PC-3 (cell line): ENCODE data around the gene TMEM131L. TPM values are rescaled to one million over a fixed set of nuclear protein-coding genes. Genes with fewer than 3 reads are reported as not detected.

Source experiments
- ATAC-seq: fragments of 200-7000 bp; cut with Tn5 transposase; 2 replicates; pipeline ENCODE4 v1.9.1; 2020; ENCODE audit warnings: mild to moderate bottlenecking, moderate library complexity
- BruUV-seq: library from RNA; stranded (reverse); fragments of 400-500 nt; replicated peaks from 2 replicates; lab custom pipeline; 2021; lab: Mats Ljungman, UMichigan
- CTCF ChIA-PET: fragments of 300-600 bp; sonication (Branson Sonifier 250); formaldehyde crosslinking; loops from one replicate; lab custom pipeline; 2022; ENCODE audit warnings: antibody characterized with exemption; lab: Charles Lee
- POLR2A ChIA-PET: fragments of 300-600 bp; sonication (Branson Sonifier 250); formaldehyde crosslinking; loops from one replicate; lab custom pipeline; 2022; ENCODE audit warnings: antibody characterized with exemption; ENCODE audit not compliant: unreplicated experiment; lab: Charles Lee
- DNase-seq: peaks from one replicate; pipeline ENCODE4 v3.0.0-alpha.2; 2015
- H2AFZ ChIP-seq: fragments of 300-600 bp; sonication (generic); 2 replicates; pipeline ENCODE4 v1.6.0; 2016; ENCODE audit warnings: antibody characterized with exemption, low read length
- H3F3A ChIP-seq: fragments of 300-600 bp; sonication (generic); one replicate; pipeline ENCODE4 v1.6.0; 2017; ENCODE audit warnings: antibody characterized with exemption, low read length, control low read depth, mild to moderate bottlenecking; ENCODE audit not compliant: unreplicated experiment
- H3K27ac ChIP-seq: fragments of 300-600 bp; sonication (generic); 2 replicates; pipeline ENCODE4 v1.5.1; 2016; ENCODE audit warnings: mild to moderate bottlenecking, low read length
- H3K27me3 ChIP-seq: fragments of 300-600 bp; sonication (generic); 2 replicates; pipeline ENCODE4 v1.6.1; 2016; ENCODE audit warnings: low read length, mixed read lengths
- H3K36me3 ChIP-seq: fragments of 300-600 bp; sonication (generic); 2 replicates; pipeline ENCODE4 v1.6.1; 2016; ENCODE audit warnings: low read depth, mixed run types, low read length, mixed read lengths
- H3K4me1 ChIP-seq: fragments of 300-600 bp; sonication (generic); 2 replicates; pipeline ENCODE4 v1.5.1; 2016; ENCODE audit warnings: low read length; ENCODE audit not compliant: insufficient read depth
- H3K4me2 ChIP-seq: fragments of 300-600 bp; sonication (generic); 2 replicates; pipeline ENCODE4 v1.6.0; 2016; ENCODE audit warnings: low read length
- H3K4me3 ChIP-seq: fragments of 300-600 bp; sonication (generic); 2 replicates; pipeline ENCODE4 v1.5.1; 2016; ENCODE audit warnings: mild to moderate bottlenecking, low read length, mixed read lengths
- H3K79me2 ChIP-seq: fragments of 300-600 bp; sonication (generic); 2 replicates; pipeline ENCODE4 v1.6.1; 2017; ENCODE audit warnings: low read length, mixed read lengths
- H3K9ac ChIP-seq: fragments of 300-600 bp; sonication (generic); 2 replicates; pipeline ENCODE4 v1.6.0; 2016; ENCODE audit warnings: mild to moderate bottlenecking, low read length
- H3K9me2 ChIP-seq: fragments of 300-600 bp; sonication (generic); replicated peaks from 2 replicates; pipeline ENCODE4 v1.6.1; 2016; ENCODE audit warnings: mixed run types, low read length, mixed read lengths
- H3K9me3 ChIP-seq: fragments of 300-600 bp; sonication (generic); 2 replicates; pipeline ENCODE4 v1.6.1; 2016; ENCODE audit warnings: low read length, mixed read lengths
- H4K20me1 ChIP-seq: fragments of 300-600 bp; sonication (generic); 2 replicates; pipeline ENCODE4 v1.6.1; 2016; ENCODE audit warnings: low read length, mixed read lengths
- EZH2 ChIP-seq: fragments of 300-600 bp; sonication (generic); IDR thresholded peaks from one replicate; pipeline ENCODE4 v1.6.1; 2017; ENCODE audit warnings: antibody characterized with exemption, mild to moderate bottlenecking, low read length; ENCODE audit not compliant: unreplicated experiment
- EZH2phosphoT487 ChIP-seq: fragments of 300-600 bp; sonication (generic); IDR thresholded peaks from 2 replicates; pipeline ENCODE4 v1.6.1; 2018; ENCODE audit warnings: mild to moderate bottlenecking, antibody characterized with exemption, low read length, borderline replicate concordance
- intact Hi-C: fragments of 100-400 bp; cut with micrococcal nuclease; formaldehyde crosslinking; loops from 2 replicates; pipeline ENCODE4 v1.9.0; 2023
- total RNA-seq: library from RNA; depleted of rRNA; stranded (reverse); fragments of >200 nt; gene quantifications from 2 replicates; pipeline ENCODE4 v1.2.3, GENCODE V29; 2014
- TF ChIP-seq, protein P1 (sequence below): fragments of 300-600 bp; sonication (generic); conservative IDR thresholded peaks from 2 replicates; pipeline ENCODE4 v1.5.1; 2017; ENCODE audit warnings: antibody characterized with exemption, low read depth, mild to moderate bottlenecking, low read length

TMEM131L gene
- total RNA-seq, 1 experiment from 2014 or later = 7.7 TPM

DNA sequence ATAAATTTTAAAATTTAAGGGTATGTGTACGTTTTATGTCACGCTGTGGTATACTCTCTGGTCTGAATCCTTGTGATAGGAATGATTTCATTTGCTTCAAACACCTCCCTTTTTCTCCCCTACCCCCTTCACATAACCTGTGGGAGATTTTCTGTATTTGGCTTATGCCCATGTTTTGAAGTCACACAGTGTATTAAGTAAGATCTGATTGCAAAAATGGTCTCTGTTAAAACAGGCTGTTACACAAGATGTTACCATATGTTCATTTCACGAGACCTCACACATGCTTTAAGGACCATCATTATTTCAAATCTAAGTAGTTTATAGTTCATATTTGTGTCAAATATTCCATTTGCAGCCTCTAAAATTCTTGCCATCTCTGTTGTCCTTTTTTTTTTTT is 63.5 kb downstream of the TMEM131L start:
- H3K4me3 ChIP-seq = no peak overlapping the region
- H3F3A ChIP-seq = no peaks in the 10 kb centered on the region
- H3K9me2 ChIP-seq = no peaks in the 10 kb centered on the region
- ATAC-seq = no peak
- H3K36me3 ChIP-seq = no peaks in the 10 kb centered on the region
- no TSS peak for BruUV-seq
- H3K9me3 ChIP-seq = no peaks in the 10 kb centered on the region
- no peaks in the 10 kb centered on the region for H3K27me3 ChIP-seq
- no peak overlapping the region for H3K9ac ChIP-seq
- intact Hi-C loops = no loop called here
- H3K79me2 ChIP-seq = no peaks in the 10 kb centered on the region
- no peaks in the 10 kb centered on the region for H4K20me1 ChIP-seq
- H3K4me1 ChIP-seq = no peaks in the 10 kb centered on the region
- no peak overlapping the region for H3K27ac ChIP-seq
- H3K4me2 ChIP-seq = no peak overlapping the region
- H2AFZ ChIP-seq = no peak overlapping the region
- no peak for DNase-seq
- TF ChIP-seq EZH2phosphoT487 (no peak), EZH2 (no peak)
- TF ChIP-seq, protein P1, sequence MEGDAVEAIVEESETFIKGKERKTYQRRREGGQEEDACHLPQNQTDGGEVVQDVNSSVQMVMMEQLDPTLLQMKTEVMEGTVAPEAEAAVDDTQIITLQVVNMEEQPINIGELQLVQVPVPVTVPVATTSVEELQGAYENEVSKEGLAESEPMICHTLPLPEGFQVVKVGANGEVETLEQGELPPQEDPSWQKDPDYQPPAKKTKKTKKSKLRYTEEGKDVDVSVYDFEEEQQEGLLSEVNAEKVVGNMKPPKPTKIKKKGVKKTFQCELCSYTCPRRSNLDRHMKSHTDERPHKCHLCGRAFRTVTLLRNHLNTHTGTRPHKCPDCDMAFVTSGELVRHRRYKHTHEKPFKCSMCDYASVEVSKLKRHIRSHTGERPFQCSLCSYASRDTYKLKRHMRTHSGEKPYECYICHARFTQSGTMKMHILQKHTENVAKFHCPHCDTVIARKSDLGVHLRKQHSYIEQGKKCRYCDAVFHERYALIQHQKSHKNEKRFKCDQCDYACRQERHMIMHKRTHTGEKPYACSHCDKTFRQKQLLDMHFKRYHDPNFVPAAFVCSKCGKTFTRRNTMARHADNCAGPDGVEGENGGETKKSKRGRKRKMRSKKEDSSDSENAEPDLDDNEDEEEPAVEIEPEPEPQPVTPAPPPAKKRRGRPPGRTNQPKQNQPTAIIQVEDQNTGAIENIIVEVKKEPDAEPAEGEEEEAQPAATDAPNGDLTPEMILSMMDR = no peak
- CTCF ChIA-PET = no interaction called here
- POLR2A ChIA-PET = no interaction called here

DNA sequence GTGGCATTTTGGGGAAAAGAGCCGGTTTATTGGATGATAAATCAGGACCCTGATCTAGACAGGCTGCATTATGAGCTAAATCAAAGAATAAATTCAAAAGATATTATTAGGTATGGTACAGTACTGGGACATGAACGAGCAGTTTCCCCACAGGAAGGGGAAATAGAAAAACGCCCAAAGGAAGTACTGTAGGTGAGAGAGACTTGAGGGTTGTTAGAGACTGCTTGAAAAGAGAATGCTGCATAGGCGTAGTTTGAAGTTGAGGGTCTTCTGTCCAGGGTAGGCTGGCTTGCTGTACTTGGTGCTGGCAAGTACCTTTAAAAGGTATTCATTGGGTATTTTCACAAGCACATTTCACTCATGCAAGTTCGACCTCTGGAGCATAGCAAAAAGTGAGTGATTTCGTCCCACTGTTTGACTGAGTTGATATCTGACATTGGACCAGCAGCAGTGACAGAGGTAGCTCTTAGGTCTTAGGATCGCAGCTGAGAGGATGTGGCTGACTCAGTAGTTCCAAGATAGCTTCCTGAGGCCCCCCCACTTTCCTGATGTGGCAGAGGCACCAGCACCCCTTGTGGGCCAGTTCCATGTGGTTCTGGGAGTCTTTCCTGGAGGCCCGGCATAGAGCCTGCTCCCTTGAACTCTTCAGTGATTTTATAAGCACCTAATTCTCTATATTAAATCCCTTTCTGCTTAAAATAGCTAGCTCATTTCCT is 64.3 kb downstream of the TMEM131L start:
- no peak for DNase-seq
- Histone ChIP-seq H3K4me1 (no peaks in the 10 kb centered on the region), H2AFZ (no peak overlapping the region), H3K79me2 (no peaks in the 10 kb centered on the region), H3K27me3 (no peaks in the 10 kb centered on the region), H3K9ac (no peak overlapping the region), H4K20me1 (no peaks in the 10 kb centered on the region), H3K9me3 (no peaks in the 10 kb centered on the region), H3K4me2 (no peak overlapping the region), H3K9me2 (no peaks in the 10 kb centered on the region), H3K4me3 (no peak overlapping the region), H3K36me3 (no peaks in the 10 kb centered on the region), H3K27ac (no peak overlapping the region), H3F3A (no peaks in the 10 kb centered on the region)
- CTCF ChIA-PET = interaction anchor here (1.2 kb wide), 1 partner anchor 65 kb away, joined by 5 read pairs; no protein-coding TSS in a partner anchor
- no peak for ATAC-seq
- intact Hi-C loops = no loop called here
- POLR2A ChIA-PET = no interaction called here
- TF ChIP-seq EZH2phosphoT487 = no peak
- TF ChIP-seq, protein P1 = no peak
- no peak for TF ChIP-seq EZH2
- BruUV-seq = no TSS peak

DNA sequence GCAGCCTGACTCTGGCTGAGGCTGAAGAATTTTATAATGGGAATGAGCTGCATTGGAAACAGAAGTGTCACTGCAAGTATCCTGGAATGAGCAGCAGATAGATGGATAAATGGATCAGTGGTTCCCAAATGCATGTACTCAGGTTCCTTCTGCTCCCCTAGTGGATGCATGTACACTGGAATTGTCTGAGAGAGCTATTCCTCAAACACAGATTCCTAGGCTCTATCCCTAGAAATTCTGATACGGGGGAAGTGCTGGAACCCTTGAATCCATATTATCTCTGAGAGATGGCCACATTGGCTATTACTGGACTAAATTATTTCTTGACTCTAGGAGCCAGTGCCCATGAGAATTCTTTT is 64.8 kb downstream of the TMEM131L start:
- Histone ChIP-seq H3K27ac (no peak overlapping the region), H3K9ac (no peak overlapping the region), H3K4me2 (no peak overlapping the region), H3K9me2 (no peaks in the 10 kb centered on the region), H3K4me1 (no peaks in the 10 kb centered on the region), H4K20me1 (no peaks in the 10 kb centered on the region; the same call in 1 of the 2 replicates), H3K79me2 (no peaks in the 10 kb centered on the region), H3F3A (no peaks in the 10 kb centered on the region), H3K9me3 (no peaks in the 10 kb centered on the region), H3K36me3 (no peaks in the 10 kb centered on the region), H3K27me3 (no peaks in the 10 kb centered on the region), H3K4me3 (no peak overlapping the region), H2AFZ (no peak overlapping the region)
- ATAC-seq (no peak), DNase-seq (no peak)
- no TSS peak for BruUV-seq
- ChIA-PET CTCF (interaction anchor here (1.2 kb wide), 1 partner anchor 66 kb away, joined by 5 read pairs; no protein-coding TSS in a partner anchor), POLR2A (no interaction called here)
- TF ChIP-seq, protein P1 = no peak; the same call in 1 of the 2 replicates
- no peak for TF ChIP-seq EZH2phosphoT487
- no peak for TF ChIP-seq EZH2
- intact Hi-C loops = no loop called here
